HEK293T (cell line): ENCODE measurements around the gene EXOC7.

ENCODE experiments used
- ARNT ChIP-seq: fragments of 450-650 bp; IDR thresholded peaks from 2 replicates; pipeline ENCODE4 v1.6.1; 2017; ENCODE audit warnings: mild to moderate bottlenecking
- BHLHE40 ChIP-seq: fragments of 450-650 bp; IDR thresholded peaks from 2 replicates; pipeline ENCODE4 v1.6.1; 2016; ENCODE audit warnings: mild to moderate bottlenecking, moderate library complexity, borderline replicate concordance
- FOXM1 ChIP-seq: fragments of 450-650 bp; IDR thresholded peaks from 2 replicates; pipeline ENCODE4 v1.6.1; 2017; ENCODE audit warnings: mild to moderate bottlenecking, borderline replicate concordance
- LEF1 ChIP-seq: fragments of 450-650 bp; IDR thresholded peaks from 2 replicates; pipeline ENCODE4 v1.6.1; 2017; ENCODE audit warnings: mild to moderate bottlenecking, borderline replicate concordance
- NFRKB ChIP-seq: fragments of 450-650 bp; IDR thresholded peaks from 2 replicates; pipeline ENCODE4 v1.6.1; 2016; ENCODE audit warnings: mild to moderate bottlenecking, moderate library complexity
- SP1 ChIP-seq: fragments of 450-650 bp; IDR thresholded peaks from 2 replicates; pipeline ENCODE4 v1.6.1; 2017
- SUZ12 ChIP-seq: fragments of 450-650 bp; IDR thresholded peaks from 2 replicates; pipeline ENCODE4 v1.6.1; 2016; ENCODE audit warnings: mild to moderate bottlenecking
- ZNF384 ChIP-seq: fragments of 450-650 bp; IDR thresholded peaks from 2 replicates; pipeline ENCODE4 v1.6.1; 2016

DNA sequence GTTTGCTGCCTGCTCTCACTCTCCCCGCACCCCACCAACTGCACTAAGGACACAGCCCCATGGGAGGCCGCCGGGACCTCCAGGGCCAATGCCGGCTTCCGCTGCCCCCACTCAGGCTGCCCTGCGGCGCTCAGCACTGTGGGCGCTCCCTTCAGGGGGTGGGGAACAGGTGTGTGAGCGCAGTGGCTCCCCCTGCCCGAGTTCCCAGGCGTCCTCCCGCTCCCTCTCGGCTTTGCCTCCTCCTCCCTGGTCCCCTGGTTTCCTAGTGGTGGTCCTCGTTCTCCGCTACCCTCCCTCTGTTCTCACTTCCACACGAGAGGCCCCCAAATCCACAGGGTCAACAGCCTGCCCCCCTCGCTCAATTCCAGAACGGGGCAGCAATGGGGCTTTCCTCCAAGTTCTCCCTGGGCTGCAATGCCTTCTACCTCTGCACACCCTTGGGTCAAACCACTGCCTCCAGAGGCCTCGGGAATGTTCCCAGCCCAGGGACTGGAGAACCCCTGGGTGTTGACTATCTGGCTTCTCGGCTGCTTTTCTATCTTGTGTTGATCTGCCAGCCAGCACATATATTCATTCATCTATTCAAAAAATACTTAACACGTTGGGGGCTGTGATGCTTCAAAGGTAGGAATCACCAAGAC is 27.6 kb upstream of the EXOC7 start:
- TF ChIP-seq BHLHE40 (no peak), FOXM1 (no peak), ARNT (no peak), NFRKB (no peak), SP1 (no peak), ZNF384 (no peak), LEF1 (no peak), SUZ12 (no peak)
